ENCODE results near the gene CNDP1.
"Not testable (repeated sequence)": the region's sequence is repeated elsewhere in the genome, so short reads cannot be mapped to it uniquely, and the experiment has no call there.

Gene CNDP1

DNA sequence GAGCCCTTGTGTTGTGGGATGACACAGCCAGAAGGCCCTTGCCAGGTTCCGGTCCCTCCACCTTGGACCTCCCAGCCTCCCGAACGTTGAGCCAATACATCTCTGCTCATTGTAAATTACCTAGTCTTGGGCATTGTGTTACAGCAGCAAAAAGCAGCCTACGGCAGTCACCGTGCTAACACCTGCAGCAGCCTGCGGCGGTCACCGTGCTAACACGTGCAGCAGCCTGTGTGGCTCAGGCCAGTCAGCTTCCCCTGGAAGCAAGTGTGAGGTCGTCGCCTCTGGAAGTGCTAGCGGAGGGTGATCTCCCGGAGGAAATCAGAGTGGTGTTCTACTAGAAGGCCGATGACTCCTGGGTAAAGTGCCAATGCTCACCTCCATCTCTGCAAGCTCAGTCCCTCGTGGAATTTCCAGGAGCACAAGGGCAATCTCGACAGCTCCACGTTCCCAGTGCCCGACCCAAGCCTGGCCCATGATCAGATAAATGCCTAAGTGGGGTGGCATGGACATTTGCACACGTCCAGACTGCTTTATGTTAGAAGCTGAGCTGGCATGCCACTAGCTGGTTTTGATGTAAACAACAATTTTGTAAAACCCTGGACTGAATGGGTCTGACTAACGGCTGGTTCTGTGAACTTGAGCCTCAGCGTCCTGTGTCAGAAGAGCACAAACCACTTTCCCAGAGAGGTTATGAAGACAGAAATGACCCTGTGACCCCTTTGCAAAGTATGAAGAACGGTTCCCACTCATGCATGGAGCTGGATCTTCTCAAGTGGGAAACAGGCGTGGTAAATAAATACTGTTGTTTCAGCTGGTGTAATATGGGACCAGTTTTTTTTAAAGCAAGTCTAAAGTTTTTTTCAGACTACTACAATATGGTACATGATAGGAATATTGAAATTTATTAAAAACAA is 11.4 kb upstream of the CNDP1 start:
- DNase-seq, result no peak

DNA sequence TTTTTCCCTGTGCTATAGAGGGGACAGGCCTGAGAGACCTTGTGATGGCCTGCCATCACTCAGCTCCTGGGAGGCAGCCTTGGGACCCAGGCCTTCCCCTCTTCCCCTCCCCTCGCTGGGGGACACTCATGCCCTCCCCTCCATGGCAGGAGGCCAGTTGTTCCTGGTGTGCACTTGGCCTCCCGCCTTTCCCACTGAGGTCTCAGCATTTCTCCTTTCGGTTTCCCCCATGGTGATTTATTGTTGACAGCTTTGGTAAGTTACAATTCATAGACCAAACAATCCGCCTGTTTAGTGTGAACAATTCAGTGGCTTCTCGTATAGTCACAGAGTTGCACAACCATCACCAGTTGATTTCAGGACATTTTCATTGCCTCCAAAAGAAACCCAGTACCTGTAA is 10.2 kb upstream of the CNDP1 start:
- no peak for DNase-seq

GRCh38 chr18:74524915-74525314 is 9.4 kb upstream of the CNDP1 start:
- not testable (repeated sequence) for DNase-seq

GRCh38 chr18:74525741-74526140 is 8.6 kb upstream of the CNDP1 start:
- no peak for DNase-seq

DNA sequence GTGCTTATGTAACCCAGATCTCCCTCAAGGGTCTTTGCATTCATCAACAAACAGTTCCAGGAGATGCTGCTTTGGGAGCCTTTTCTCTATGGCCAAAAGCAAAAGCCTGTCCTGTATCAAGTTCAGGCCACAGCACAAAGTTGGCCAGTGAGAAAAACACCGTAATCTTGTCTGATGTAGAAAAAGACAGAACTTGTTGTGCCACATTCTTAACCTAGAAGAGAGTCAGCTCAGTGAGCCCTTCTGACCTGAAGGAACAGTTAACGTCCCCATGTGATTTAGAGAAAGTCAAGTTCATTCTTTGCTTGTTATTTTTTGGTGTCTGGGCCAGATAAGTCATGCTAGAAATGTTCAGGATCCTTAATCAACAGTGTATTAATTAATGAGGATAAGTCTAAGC is 7.8 kb upstream of the CNDP1 start:
- DNase-seq, result no peak

DNA sequence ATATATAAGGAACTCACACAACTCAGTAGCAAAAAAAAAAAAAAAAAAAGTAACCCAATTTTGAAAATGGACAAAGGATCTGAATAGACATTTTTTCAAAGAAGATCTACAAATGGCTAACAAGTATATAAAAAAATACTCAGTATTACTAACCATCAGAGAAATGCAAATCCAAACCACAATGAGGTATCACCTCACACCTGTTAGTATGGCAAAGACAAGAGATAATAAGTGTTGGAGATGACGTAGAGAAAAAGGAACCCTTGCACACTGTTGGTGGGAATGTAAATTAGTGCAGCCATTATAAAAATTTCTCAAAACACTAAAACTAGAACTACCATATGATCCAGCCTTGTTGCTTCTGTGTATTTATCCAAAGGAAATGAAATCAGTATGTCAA is 5.8 kb upstream of the CNDP1 start:
- DNase-seq, result no peak

GRCh38 chr18:74528913-74529312 is 5.4 kb upstream of the CNDP1 start:
- DNase-seq, result no peak

GRCh38 chr18:74529378-74529777 is 4.9 kb upstream of the CNDP1 start:
- DNase-seq, result no peak

GRCh38 chr18:74529811-74530583 is 4.3 kb upstream of the CNDP1 start:
- DNase-seq, result no peak

DNA sequence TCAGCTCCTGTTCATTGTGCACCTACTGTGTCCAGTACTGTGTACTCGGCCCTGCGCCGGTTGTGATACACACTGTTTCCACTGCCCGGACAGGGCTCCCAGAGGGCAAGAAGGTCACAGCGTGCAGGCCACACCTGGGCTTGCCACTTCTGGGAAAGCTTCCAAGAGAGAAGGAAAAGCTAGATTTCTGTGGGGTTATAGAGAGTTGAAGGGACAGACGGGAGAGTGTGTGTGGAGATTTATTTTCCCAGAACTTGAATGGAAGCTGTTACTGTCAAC is 3.8 kb upstream of the CNDP1 start:
- no peak for DNase-seq

DNA sequence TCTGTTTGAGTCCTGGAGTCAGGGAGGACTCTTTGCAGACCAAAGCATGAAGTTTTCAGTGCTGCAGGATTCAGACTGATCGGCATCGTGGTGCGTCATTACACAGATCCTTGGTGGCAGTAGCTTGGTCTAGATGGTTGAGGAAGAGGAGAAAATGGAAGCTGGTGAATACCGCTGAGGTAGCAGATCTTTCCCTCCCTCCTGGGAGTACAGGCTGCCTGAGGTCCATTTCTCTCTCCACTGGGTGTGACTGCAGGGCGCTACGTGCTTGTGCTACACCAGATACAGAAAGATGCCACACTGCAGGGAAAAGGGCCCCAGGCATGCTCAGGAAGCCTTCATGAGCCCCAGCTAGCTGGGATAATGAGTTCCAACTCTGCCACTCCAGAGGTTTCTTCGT is 3.3 kb upstream of the CNDP1 start:
- DNase-seq, result no peak

DNA sequence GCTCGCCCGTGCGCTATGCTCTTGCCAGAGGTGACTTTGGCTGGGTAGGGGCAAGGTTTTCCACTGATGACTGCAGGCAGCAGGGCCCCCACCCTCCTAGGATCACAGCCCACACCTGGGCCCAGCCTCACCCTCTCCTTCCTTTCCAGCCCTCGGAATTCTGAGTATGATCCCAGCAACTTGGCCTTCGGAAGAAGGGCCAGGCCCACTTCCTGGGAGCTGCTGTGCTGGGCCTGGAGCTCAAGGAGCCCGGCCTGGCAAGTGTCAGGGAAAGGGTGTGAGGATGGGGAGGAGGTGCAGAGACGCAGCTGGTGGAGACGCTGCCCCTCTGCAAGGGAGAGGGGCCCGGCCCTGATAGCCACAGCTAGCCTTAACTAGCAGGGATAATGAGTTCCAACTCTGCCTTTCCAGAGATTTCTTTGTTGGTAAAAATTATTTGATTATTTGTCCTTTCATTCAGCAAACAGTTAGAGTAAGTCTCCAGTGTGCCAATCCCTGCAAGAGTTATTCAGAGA is 1.7 kb upstream of the CNDP1 start:
- no peak for DNase-seq

DNA sequence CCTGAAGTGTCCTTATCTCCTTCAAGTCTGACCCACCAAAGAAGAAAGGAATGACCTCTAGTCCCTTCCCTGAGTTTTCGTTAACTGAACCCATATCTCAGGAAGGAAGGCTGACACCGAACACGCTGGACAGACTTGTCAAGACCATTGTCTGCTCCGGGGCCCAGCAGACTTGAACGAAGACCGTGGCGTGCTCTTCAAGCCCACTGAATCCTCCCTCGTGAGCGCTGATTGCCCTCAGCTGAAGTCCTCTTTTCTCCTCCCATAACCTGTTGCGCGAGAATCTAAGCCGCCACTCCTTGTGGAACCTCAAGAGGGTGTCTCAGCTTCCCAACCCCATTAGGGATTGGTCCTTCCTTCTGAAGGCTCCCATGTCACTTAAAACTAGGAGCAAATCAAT is 634 bp upstream of the CNDP1 start:
- no peak for DNase-seq

GRCh38 chr18:74534981-74535649 is 815 bp downstream of the CNDP1 start:
- no peak for DNase-seq

DNA sequence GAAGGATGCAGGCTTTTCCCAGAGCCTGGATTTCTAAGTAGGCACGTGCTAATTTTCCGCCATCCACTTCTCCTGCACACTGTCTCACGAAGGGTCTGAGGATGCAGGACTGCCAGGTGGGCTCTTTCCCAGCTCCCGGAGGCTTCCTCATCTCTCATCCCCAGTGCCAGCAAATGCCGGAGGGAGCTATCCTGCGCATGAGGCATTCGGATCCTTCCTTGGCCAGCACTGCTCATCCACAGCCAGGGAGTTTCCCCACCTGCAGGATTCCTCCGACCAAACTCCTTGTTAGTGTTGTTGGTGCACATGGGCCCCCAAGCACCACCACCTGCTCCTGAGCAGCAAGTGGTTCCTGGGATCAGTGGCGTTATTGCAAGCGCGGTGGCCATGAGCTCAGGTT is 5.0 kb downstream of the CNDP1 start:
- DNase-seq, result no peak

DNA sequence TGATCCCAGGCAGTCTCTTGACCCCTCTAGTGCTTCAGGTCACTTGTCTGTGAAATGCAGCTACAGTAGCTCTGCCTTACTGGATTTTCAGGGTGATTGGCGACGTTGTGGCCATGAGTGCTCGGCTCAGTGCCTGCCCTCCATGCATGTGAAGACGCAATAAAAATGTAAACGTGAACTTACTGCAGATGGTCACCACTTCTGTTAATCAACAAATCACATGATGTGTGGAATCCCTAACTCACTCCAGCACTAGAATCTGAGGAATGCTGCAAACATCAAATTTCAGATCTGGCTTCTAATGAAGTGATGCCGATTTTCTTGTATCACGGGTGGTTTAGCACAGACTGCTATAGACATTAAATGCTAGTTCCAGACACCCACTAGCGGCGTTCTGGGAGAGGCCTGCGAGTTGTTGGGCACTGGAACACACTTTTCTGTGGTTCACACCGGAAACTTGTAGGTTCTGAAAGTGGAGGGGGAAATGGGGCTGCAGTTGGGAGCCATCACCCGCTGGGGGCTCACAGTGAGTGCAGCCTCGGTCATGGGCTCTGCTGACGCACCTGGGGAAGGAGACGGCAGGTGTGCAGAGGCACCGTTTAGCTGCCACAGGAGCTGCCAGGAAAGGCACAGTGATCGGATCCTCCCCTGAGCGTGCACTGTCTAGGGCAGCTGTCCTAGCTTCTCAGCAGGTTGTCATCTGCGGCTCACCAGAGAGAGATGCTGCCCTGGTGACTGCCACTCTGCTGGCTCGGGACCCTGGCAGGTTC is 6.5 kb downstream of the CNDP1 start:
- DNase-seq, result no peak

GRCh38 chr18:74541703-74542555 is 7.6 kb downstream of the CNDP1 start:
- DNase-seq, result no peak

- no peak for DNase-seq
Observed at GRCh38 chr18:74544898-74545297, 10.6 kb downstream of the CNDP1 start.

- DNase-seq, result no peak
Observed at GRCh38 chr18:74546007-74546406, 11.7 kb downstream of the CNDP1 start.

DNA sequence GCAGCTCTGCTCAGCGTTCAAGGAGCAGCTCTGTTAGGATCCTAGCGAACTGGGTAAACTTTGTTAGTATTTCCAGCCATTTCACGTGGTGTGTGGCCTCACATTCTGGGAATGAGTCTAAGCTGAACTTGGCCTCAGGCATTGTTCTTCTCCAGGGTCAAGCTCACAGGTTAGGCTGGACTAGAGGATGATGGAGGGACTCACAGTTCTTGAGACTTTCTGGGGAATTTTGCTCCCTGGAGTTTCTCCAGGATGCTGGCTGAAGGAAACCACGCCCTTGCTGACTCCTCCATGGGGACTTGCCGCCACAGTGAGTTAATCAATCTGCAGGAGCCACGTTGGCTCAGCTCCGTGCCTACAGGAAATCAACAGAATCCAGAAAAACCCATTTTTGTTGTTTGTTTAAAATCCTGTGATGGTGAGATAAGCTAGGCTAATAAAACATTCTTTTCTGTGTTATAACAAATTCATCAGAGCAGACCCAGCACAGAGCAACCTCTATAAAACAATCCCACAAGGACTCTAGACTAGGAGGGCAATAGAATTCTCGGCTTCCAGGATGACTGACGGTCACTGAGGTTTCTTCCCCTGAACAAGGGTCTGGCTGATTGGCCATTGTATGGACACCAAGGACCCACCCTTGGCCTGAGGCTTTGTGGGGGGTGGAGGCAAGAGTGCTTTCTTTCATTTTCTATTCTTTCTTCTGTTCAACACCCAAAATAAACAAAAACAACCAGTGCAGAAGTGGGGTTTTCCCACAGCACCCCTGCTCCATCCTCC is 12.6 kb downstream of the CNDP1 start:
- DNase-seq, result no peak

DNA sequence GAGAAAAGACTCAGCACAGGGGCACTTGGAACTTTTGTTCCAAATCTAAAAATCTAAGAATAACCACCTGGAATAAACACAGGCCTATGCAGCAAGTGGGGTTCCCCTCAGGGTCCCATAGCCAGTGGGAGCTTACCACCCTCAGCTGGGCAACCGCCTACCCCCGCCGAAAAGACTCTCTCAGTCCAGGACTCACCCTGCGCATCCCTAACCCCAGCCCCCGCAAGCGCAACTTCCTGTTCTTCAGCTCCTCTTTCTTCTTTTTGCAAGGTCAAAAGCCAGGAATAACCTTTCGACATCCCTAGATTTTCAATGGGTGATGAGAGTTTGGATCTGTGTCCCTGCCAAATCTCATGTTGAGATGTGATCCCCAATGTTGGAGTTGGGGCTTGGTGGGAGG is 13.6 kb downstream of the CNDP1 start:
- DNase-seq, result no peak

Data from NCI-H82 (cell line).